NCI-H1092 treated with DMSO at 0.1 percent for 48 hours (cell line): ENCODE results near the gene TECPR2.
"Not testable (repeated sequence)": the region's sequence is repeated elsewhere in the genome, so short reads cannot be mapped to it uniquely, and the experiment has no call there.

ENCODE experiments used
- DNase-seq: peaks from one replicate; lab custom pipeline; 2025; lab: John Stamatoyannopoulos, UW

The TECPR2 gene

GRCh38 chr14:102362545-102363181, at the start of gene TECPR2, which contains the start of gene CINP:
TECPR2 (plus strand) TSS chr14:102362941; CDS start chr14:102376722, 13,781 bp downstream.
CINP (minus strand) TSS chr14:102362890; CDS start chr14:102362851, 39 bp downstream.
- peak; percentile 94 for DNase-seq

GRCh38 chr14:102314242-102315011, 48.3 kb upstream of the TECPR2 start:
- peak; percentile 81 for DNase-seq

GRCh38 chr14:102315121-102315520, 47.6 kb upstream of the TECPR2 start:
- DNase-seq = no peak

- DNase-seq = peak; percentile 52
Measured at GRCh38 chr14:102316338-102316742, 46.4 kb upstream of the TECPR2 start.

- DNase-seq = peak; percentile 86
Measured at GRCh38 chr14:102316743-102317563, 45.8 kb upstream of the TECPR2 start.

- DNase-seq = peak; percentile 43
Measured at GRCh38 chr14:102317564-102318248, 45.0 kb upstream of the TECPR2 start.

- no peak for DNase-seq
Measured at GRCh38 chr14:102318781-102319276, 43.9 kb upstream of the TECPR2 start.

GRCh38 chr14:102319351-102320032, 43.2 kb upstream of the TECPR2 start, which contains the start of gene ZNF839:
ZNF839 (plus strand) TSS chr14:102319746; CDS start chr14:102319766, 20 bp downstream.
- peak; percentile 81 for DNase-seq

- peak; percentile 12 for DNase-seq
Measured at GRCh38 chr14:102320033-102320660, 42.6 kb upstream of the TECPR2 start.

- no peak for DNase-seq
Measured at GRCh38 chr14:102320671-102321455, 41.9 kb upstream of the TECPR2 start.

GRCh38 chr14:102321456-102322422, 41.0 kb upstream of the TECPR2 start:
- DNase-seq = no peak

GRCh38 chr14:102323102-102323501, 39.6 kb upstream of the TECPR2 start:
- DNase-seq = peak; percentile 23

GRCh38 chr14:102325791-102326345, 36.9 kb upstream of the TECPR2 start:
- no peak for DNase-seq

- no peak for DNase-seq
Measured at GRCh38 chr14:102326583-102326982, 36.2 kb upstream of the TECPR2 start.

GRCh38 chr14:102329381-102329780, 33.4 kb upstream of the TECPR2 start:
- not testable (repeated sequence) for DNase-seq

GRCh38 chr14:102330806-102331205, 31.9 kb upstream of the TECPR2 start:
- no peak for DNase-seq

- DNase-seq = no peak
Measured at GRCh38 chr14:102333390-102333789, 29.4 kb upstream of the TECPR2 start.
